Measurements from ENCODE around the gene GPC6. TPM values are rescaled to one million over a fixed set of nuclear protein-coding genes. Genes with fewer than 3 reads are reported as not detected.

GPC6 gene
- total and polyA plus RNA-seq, 2 donors (not counting 3 experiments of a cell fraction or from before 2014, with no cell fraction given): 0.01 TPM; not detected in 1

DNA sequence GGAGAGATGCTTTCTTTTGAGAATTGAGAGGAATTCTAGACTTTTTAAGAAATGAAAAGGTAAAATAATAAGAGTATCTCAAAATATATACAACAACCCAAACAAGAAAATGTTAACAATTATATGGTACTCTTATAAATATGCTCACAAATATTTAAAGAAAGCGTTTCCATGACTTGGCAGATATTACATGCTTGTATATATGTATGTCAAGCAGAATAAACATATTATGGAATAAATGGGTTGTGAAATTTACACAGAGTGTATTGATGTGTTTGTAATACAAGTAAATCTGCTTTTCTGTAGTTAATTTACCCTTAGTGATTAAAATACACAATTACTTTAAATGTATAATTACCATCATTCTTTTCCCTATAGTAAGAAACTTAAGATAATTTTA is 65.8 kb downstream of the GPC6 start:
- H2AFZ ChIP-seq (ENCODE audit: low read depth, low read length): no peak overlapping the region
- no peaks in the 10 kb centered on the region for H3K4me1 ChIP-seq (ENCODE audit: control insufficient read depth, extremely low read depth, insufficient read depth, low read length)
- H4K20me1 ChIP-seq (replicated peaks; ENCODE audit: control insufficient read depth, extremely low read depth, insufficient read depth, low read length): no peaks in the 10 kb centered on the region
- no TSS peak for BruUV-seq (replicated peaks)
- no peaks in the 10 kb centered on the region for H3K27me3 ChIP-seq (ENCODE audit: control insufficient read depth in 2 of 2, insufficient read depth in 2 of 2, low read length in 2 of 2)
- no peaks in the 10 kb centered on the region for H3K36me3 ChIP-seq (ENCODE audit: control insufficient read depth in 2 of 2, extremely low read depth in 1 of 2, insufficient read depth in 2 of 2, low read length in 2 of 2)
- no peak overlapping the region for H3K9ac ChIP-seq (replicated peaks; ENCODE audit: extremely low read depth, insufficient read depth, low read length)
- no peaks in the 10 kb centered on the region for H3K79me2 ChIP-seq (ENCODE audit: control insufficient read depth, insufficient read depth, low read length)
- no peak overlapping the region for H3K4me3 ChIP-seq (replicated peaks in 1 of 3; ENCODE audit: insufficient read depth in 1 of 3, low read depth in 1 of 3, low read length in 3 of 3)
- DNase-seq (ENCODE audit: low read depth, low spot score) (no peak), FAIRE-seq (no peak)
- no peak overlapping the region for H3K27ac ChIP-seq (ENCODE audit: insufficient read depth, low read depth, low read length)
- ChIA-PET CTCF (no interaction called here), POLR2A (no interaction called here)
- no peak for TF ChIP-seq MYC (IDR thresholded peaks at IDR 0.05; ENCODE audit: low read depth, low read length)
- TF ChIP-seq POLR2AphosphoS5 (IDR thresholded peaks at IDR 0.05; ENCODE audit: insufficient read depth, low read depth, low read length): no peak
- TF ChIP-seq POLR2A (IDR thresholded peaks at IDR 0.05; ENCODE audit: low read depth, low read length): no peak
- no peak for TF ChIP-seq FOS (IDR thresholded peaks at IDR 0.05; ENCODE audit: borderline replicate concordance, insufficient read depth, low read length)
- TF ChIP-seq GATA2 (IDR thresholded peaks at IDR 0.05; ENCODE audit: insufficient read depth, insufficient read length, low read depth, low read length): no peak
- TF ChIP-seq JUN (IDR thresholded peaks at IDR 0.05; ENCODE audit: borderline replicate concordance, insufficient read depth, insufficient read length, low read depth): no peak
- intact Hi-C loops (cut with micrococcal nuclease): no loop called here
- H3K9me3 ChIP-seq (replicated peaks; ENCODE audit: control insufficient read depth, insufficient read depth, low read length): no peaks in the 10 kb centered on the region
- dilution Hi-C loops (cut with MboI; ENCODE audit: extremely low pct_ligation_motif_present, low sequenced_read_pairs): no loop called here
- no peaks in the 10 kb centered on the region for H3K9me1 ChIP-seq (replicated peaks; ENCODE audit: control insufficient read depth, extremely low read depth, insufficient read depth, low read length)
- no peak overlapping the region for H3K4me2 ChIP-seq (ENCODE audit: insufficient read depth, low read length)

DNA sequence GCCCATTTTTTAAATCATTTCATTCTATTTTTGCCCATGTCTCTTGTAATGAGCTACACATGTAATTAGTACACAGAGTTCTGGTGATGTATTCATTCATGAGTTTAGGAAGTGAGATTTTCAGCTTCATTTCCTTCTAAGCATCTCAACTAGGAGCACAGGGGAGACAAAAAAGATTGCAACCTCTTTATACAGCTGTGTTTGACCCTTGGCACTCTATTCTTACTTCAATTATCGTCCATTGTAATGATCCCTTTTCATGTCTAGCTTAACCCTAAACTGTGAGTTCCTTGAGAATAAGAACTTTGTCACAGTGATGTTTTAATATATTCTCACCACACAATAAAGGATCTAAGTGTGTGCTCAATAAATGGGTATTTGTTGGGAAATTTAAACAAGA is 67.1 kb downstream of the GPC6 start:
- Histone ChIP-seq H3K9me3 (replicated peaks; ENCODE audit: control insufficient read depth, insufficient read depth, low read length) (no peaks in the 10 kb centered on the region), H3K9me1 (replicated peaks; ENCODE audit: control insufficient read depth, extremely low read depth, insufficient read depth, low read length) (no peaks in the 10 kb centered on the region), H4K20me1 (replicated peaks; ENCODE audit: control insufficient read depth, extremely low read depth, insufficient read depth, low read length) (no peaks in the 10 kb centered on the region), H3K27ac (ENCODE audit: insufficient read depth, low read depth, low read length) (no peak overlapping the region), H3K4me1 (ENCODE audit: control insufficient read depth, extremely low read depth, insufficient read depth, low read length) (no peaks in the 10 kb centered on the region), H3K27me3 (ENCODE audit: control insufficient read depth in 2 of 2, insufficient read depth in 2 of 2, low read length in 2 of 2) (no peaks in the 10 kb centered on the region), H3K9ac (replicated peaks; ENCODE audit: extremely low read depth, insufficient read depth, low read length) (no peak overlapping the region), H3K36me3 (ENCODE audit: control insufficient read depth in 2 of 2, extremely low read depth in 1 of 2, insufficient read depth in 2 of 2, low read length in 2 of 2) (no peaks in the 10 kb centered on the region), H3K4me3 (replicated peaks in 1 of 3; ENCODE audit: insufficient read depth in 1 of 3, low read depth in 1 of 3, low read length in 3 of 3) (no peak overlapping the region), H3K4me2 (ENCODE audit: insufficient read depth, low read length) (no peak overlapping the region), H3K79me2 (ENCODE audit: control insufficient read depth, insufficient read depth, low read length) (no peaks in the 10 kb centered on the region), H2AFZ (ENCODE audit: low read depth, low read length) (no peak overlapping the region)
- dilution Hi-C loops (cut with MboI; ENCODE audit: extremely low pct_ligation_motif_present, low sequenced_read_pairs) (no loop called here), intact Hi-C loops (cut with micrococcal nuclease) (no loop called here)
- ChIA-PET CTCF (no interaction called here), POLR2A (no interaction called here)
- TF ChIP-seq POLR2AphosphoS5 (IDR thresholded peaks at IDR 0.05; ENCODE audit: insufficient read depth, low read depth, low read length) (no peak), FOS (IDR thresholded peaks at IDR 0.05; ENCODE audit: borderline replicate concordance, insufficient read depth, low read length) (no peak), GATA2 (IDR thresholded peaks at IDR 0.05; ENCODE audit: insufficient read depth, insufficient read length, low read depth, low read length) (no peak), POLR2A (IDR thresholded peaks at IDR 0.05; ENCODE audit: low read depth, low read length) (no peak), JUN (IDR thresholded peaks at IDR 0.05; ENCODE audit: borderline replicate concordance, insufficient read depth, insufficient read length, low read depth) (no peak), EZH2 (IDR thresholded peaks at IDR 0.05; ENCODE audit: borderline replicate concordance, low read depth, low read length, severe bottlenecking) (no peak), MYC (IDR thresholded peaks at IDR 0.05; ENCODE audit: low read depth, low read length) (no peak)
- TF ChIP-seq, protein P1, sequence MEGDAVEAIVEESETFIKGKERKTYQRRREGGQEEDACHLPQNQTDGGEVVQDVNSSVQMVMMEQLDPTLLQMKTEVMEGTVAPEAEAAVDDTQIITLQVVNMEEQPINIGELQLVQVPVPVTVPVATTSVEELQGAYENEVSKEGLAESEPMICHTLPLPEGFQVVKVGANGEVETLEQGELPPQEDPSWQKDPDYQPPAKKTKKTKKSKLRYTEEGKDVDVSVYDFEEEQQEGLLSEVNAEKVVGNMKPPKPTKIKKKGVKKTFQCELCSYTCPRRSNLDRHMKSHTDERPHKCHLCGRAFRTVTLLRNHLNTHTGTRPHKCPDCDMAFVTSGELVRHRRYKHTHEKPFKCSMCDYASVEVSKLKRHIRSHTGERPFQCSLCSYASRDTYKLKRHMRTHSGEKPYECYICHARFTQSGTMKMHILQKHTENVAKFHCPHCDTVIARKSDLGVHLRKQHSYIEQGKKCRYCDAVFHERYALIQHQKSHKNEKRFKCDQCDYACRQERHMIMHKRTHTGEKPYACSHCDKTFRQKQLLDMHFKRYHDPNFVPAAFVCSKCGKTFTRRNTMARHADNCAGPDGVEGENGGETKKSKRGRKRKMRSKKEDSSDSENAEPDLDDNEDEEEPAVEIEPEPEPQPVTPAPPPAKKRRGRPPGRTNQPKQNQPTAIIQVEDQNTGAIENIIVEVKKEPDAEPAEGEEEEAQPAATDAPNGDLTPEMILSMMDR (IDR thresholded peaks at IDR 0.05; ENCODE audit: extremely low read depth in 1 of 2, insufficient read depth in 1 of 2, low read depth in 1 of 2, low read length in 2 of 2): no peak
- TF ChIP-seq, protein P2, sequence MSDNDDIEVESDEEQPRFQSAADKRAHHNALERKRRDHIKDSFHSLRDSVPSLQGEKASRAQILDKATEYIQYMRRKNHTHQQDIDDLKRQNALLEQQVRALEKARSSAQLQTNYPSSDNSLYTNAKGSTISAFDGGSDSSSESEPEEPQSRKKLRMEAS (IDR thresholded peaks at IDR 0.05; ENCODE audit: insufficient read depth, insufficient read length): no peak
- FAIRE-seq (no peak), DNase-seq (ENCODE audit: low read depth, low spot score) (no peak)
- no TSS peak for BruUV-seq (replicated peaks)

Measured in endothelial cell of umbilical vein (primary cell).